ENCODE measurements around the gene STK33.

DNA sequence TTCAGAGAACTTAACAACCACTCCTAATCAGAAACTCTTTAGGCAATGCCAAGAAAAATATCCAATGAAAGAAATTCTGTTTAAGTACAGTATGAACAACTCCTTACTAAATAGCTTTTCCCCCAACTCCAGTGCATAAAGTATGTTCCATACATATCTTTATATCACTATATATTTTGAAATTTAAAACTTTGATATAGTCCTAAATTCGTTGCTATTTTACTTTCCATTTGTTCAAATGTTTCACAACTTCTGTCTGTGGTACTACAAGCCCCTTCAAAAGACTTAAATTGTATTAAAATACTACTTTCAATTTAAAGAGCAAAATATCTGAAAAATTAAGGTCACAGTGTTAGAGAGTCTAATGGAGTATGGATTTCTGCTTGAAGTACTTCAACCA, 52.6 kb downstream of the STK33 start:
- TF ChIP-seq, protein P1, sequence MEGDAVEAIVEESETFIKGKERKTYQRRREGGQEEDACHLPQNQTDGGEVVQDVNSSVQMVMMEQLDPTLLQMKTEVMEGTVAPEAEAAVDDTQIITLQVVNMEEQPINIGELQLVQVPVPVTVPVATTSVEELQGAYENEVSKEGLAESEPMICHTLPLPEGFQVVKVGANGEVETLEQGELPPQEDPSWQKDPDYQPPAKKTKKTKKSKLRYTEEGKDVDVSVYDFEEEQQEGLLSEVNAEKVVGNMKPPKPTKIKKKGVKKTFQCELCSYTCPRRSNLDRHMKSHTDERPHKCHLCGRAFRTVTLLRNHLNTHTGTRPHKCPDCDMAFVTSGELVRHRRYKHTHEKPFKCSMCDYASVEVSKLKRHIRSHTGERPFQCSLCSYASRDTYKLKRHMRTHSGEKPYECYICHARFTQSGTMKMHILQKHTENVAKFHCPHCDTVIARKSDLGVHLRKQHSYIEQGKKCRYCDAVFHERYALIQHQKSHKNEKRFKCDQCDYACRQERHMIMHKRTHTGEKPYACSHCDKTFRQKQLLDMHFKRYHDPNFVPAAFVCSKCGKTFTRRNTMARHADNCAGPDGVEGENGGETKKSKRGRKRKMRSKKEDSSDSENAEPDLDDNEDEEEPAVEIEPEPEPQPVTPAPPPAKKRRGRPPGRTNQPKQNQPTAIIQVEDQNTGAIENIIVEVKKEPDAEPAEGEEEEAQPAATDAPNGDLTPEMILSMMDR (conservative IDR thresholded peaks at IDR 0.05) = no peak
- no peak for TF ChIP-seq EZH2 (IDR thresholded peaks at IDR 0.05; ENCODE audit: low read depth)
